Erythroblast (primary cell): Measurements from ENCODE around the gene PPP1R1B.

Experiments used
- GATA1 ChIP-seq: IDR thresholded peaks from 2 replicates; pipeline ENCODE4 v1.6.1; 2011; ENCODE audit warnings: low read depth, mild to moderate bottlenecking, control low read depth, low read length, moderate library complexity
- POLR2A ChIP-seq: IDR thresholded peaks from 2 replicates; pipeline ENCODE4 v1.6.1; 2011; ENCODE audit warnings: mild to moderate bottlenecking, low read length

- no peak for TF ChIP-seq POLR2A
- TF ChIP-seq GATA1 = no peak
Measured at GRCh38 chr17:39582658-39583057, 44.1 kb upstream of the PPP1R1B start.
